SK-N-SH (cell line): Measurements from ENCODE around the gene ZNF407. TPM values are rescaled to one million over a fixed set of nuclear protein-coding genes. Genes with fewer than 3 reads are reported as not detected.
A peak's percentile ranks its signal among the peaks of the same experiment; 100 is the strongest.

Source experiments
- CTCF ChIA-PET: fragments of 300-600, 350-600 bp; formaldehyde crosslinking; extraction: SDS; loops from one replicate; lab custom pipeline; 2021; lab: Yijun Ruan, JAX
- POLR2A ChIA-PET: fragments of 350-600 bp; sonication (Branson Sonifier 250); formaldehyde crosslinking; extraction: SDS; loops from one replicate; lab custom pipeline; 2020; ENCODE audit warnings: antibody characterized with exemption, inconsistent platforms; lab: Yijun Ruan, JAX
- DNase-seq: peaks from one replicate; pipeline ENCODE4 v3.0.0; 2012
- H2AFZ ChIP-seq: fragments of 200-600 bp; sonication (generic); 2 replicates; pipeline ENCODE4 v1.8.1; 2016; ENCODE audit warnings: antibody characterized with exemption, mild to moderate bottlenecking, low read depth
- H3F3A ChIP-seq: fragments of 200-600 bp; sonication (generic); replicated peaks from 2 replicates; pipeline ENCODE3; 2016; ENCODE audit warnings: antibody characterized with exemption, mild to moderate bottlenecking; ENCODE audit not compliant: insufficient read depth
- H3K27ac ChIP-seq, 2 experiments: fragments of 200-500 bp in 1 of 2; fragments of 200-600 bp in 1 of 2; sonication (Bioruptor generic) in 1 of 2; sonication (generic), shearing (Covaris generic) in 1 of 2; 2 replicates each; pipeline versions ENCODE4 v1.5.1 to v1.6.1; 2014 to 2016; ENCODE audit warnings: low read depth in 2 of 2, inconsistent platforms in 1 of 2, low read length in 1 of 2, mild to moderate bottlenecking in 1 of 2, mixed read lengths in 1 of 2
- H3K27me3 ChIP-seq: fragments of 200-600 bp; sonication (generic), shearing (Covaris generic); 2 replicates; pipeline ENCODE4 v1.6.1; 2016; ENCODE audit warnings: mixed run types; ENCODE audit not compliant: insufficient read depth
- H3K36me3 ChIP-seq, 2 experiments: fragments of 200-500 bp in 1 of 2; fragments of 200-600 bp in 1 of 2; sonication (Bioruptor generic) in 1 of 2; sonication (generic) in 1 of 2; replicated peaks in 1 of 2; 2 replicates each; pipeline versions ENCODE3 to v1.5.1; 2014 to 2016; ENCODE audit warnings: low read length in 1 of 2, mild to moderate bottlenecking in 1 of 2; ENCODE audit not compliant: insufficient read depth in 2 of 2, control insufficient read depth in 1 of 2
- H3K4me1 ChIP-seq, 2 experiments: fragments of 200-500 bp in 1 of 2; fragments of 200-600 bp in 1 of 2; sonication (Bioruptor generic) in 1 of 2; sonication (generic), shearing (Covaris generic) in 1 of 2; 2 replicates each; pipeline versions ENCODE4 v1.5.1 to v1.6.1; 2014 to 2016; ENCODE audit warnings: low read depth in 1 of 2, low read length in 1 of 2, mixed run types in 1 of 2; ENCODE audit not compliant: insufficient read depth in 2 of 2, control insufficient read depth in 1 of 2
- H3K4me2 ChIP-seq: fragments of 200-600 bp; sonication (generic), shearing (Covaris generic); 2 replicates; pipeline ENCODE4 v1.6.1; 2017; ENCODE audit warnings: mixed run types
- H3K4me3 ChIP-seq, 2 experiments: fragments of 200-500 bp in 1 of 2; fragments of 200-600 bp in 1 of 2; sonication (Bioruptor generic) in 1 of 2; sonication (generic), shearing (Covaris generic) in 1 of 2; 2 replicates each; pipeline versions ENCODE4 v1.5.1 to v1.8.1; 2014 to 2016; ENCODE audit warnings: low read depth in 2 of 2, inconsistent platforms in 1 of 2, low read length in 1 of 2, mild to moderate bottlenecking in 1 of 2, mixed read lengths in 1 of 2, moderate library complexity in 1 of 2
- H3K79me2 ChIP-seq: fragments of 200-600 bp; sonication (generic); 2 replicates; pipeline ENCODE4 v1.8.1; 2017; ENCODE audit warnings: mild to moderate bottlenecking; ENCODE audit not compliant: insufficient read depth
- H3K9ac ChIP-seq: fragments of 200-600 bp; sonication (generic); 2 replicates; pipeline ENCODE4 v1.6.1; 2017; ENCODE audit warnings: mixed run types
- H3K9me2 ChIP-seq: fragments of 200-600 bp; sonication (generic); 2 replicates; pipeline ENCODE4 v1.6.1; 2017; ENCODE audit warnings: mixed run types
- H3K9me3 ChIP-seq: fragments of 200-600 bp; sonication (generic); 2 replicates; pipeline ENCODE4 v1.6.1; 2017; ENCODE audit warnings: mixed run types, mild to moderate bottlenecking, moderate library complexity
- H4K20me1 ChIP-seq: fragments of 200-600 bp; sonication (generic); 2 replicates; pipeline ENCODE4 v1.6.1; 2017; ENCODE audit warnings: mild to moderate bottlenecking, mixed run types; ENCODE audit not compliant: insufficient read depth
- CHD2 ChIP-seq: fragments of 150-350 bp; IDR thresholded peaks from 2 replicates; pipeline ENCODE4 v1.6.1; 2018; ENCODE audit warnings: low read length; ENCODE audit not compliant: partially characterized antibody
- EZH2phosphoT487 ChIP-seq: fragments of 200-600 bp; sonication (generic); IDR thresholded peaks from 2 replicates; pipeline ENCODE4 v1.6.1; 2017; ENCODE audit warnings: low read depth, mixed run types, mild to moderate bottlenecking, antibody characterized with exemption, moderate library complexity, borderline replicate concordance
- FOSL2 ChIP-seq: IDR thresholded peaks from 2 replicates; pipeline ENCODE4 v1.4.0; 2012; ENCODE audit warnings: low read depth, mild to moderate bottlenecking, moderate library complexity, borderline replicate concordance
- GABPA ChIP-seq: IDR thresholded peaks from 2 replicates; pipeline ENCODE4 v1.4.0; 2012; ENCODE audit warnings: low read depth, mild to moderate bottlenecking
- GATA2 ChIP-seq: sonication (generic); formaldehyde crosslinking; IDR thresholded peaks from 2 replicates; pipeline ENCODE4 v1.5.0; 2020; ENCODE audit warnings: mild to moderate bottlenecking, missing genetic modification reagents
- MAX ChIP-seq: IDR thresholded peaks from 2 replicates; pipeline ENCODE4 v1.4.0; 2012; ENCODE audit warnings: low read depth
- MXI1 ChIP-seq: IDR thresholded peaks from 2 replicates; pipeline ENCODE4 v1.6.1; 2012; ENCODE audit warnings: mild to moderate bottlenecking, low read depth, low read length, improper control_type of control experiment
- NFIC ChIP-seq: IDR thresholded peaks from 2 replicates; pipeline ENCODE4 v1.4.0; 2012; ENCODE audit warnings: borderline replicate concordance
- NRF1 ChIP-seq: IDR thresholded peaks from 2 replicates; pipeline ENCODE4 v1.6.1; 2012; ENCODE audit warnings: low read depth, mild to moderate bottlenecking, low read length
- POLR2AphosphoS5 ChIP-seq: IDR thresholded peaks from 2 replicates; pipeline ENCODE4 v1.6.1; 2012; ENCODE audit warnings: low read depth, low read length
- REST ChIP-seq: IDR thresholded peaks from 2 replicates; pipeline ENCODE4 v1.6.1; 2012; ENCODE audit warnings: mild to moderate bottlenecking, low read depth, low read length, moderate library complexity
- TAF1 ChIP-seq: IDR thresholded peaks from 2 replicates; pipeline ENCODE4 v1.6.1; 2012; ENCODE audit warnings: low read depth, mild to moderate bottlenecking, low read length, moderate library complexity, borderline replicate concordance
- TCF12 ChIP-seq: IDR thresholded peaks from 2 replicates; pipeline ENCODE4 v1.4.0; 2012
- USF1 ChIP-seq: IDR thresholded peaks from 2 replicates; pipeline ENCODE4 v1.4.0; 2012; ENCODE audit warnings: low read depth, borderline replicate concordance
- ZBTB33 ChIP-seq: IDR thresholded peaks from 2 replicates; pipeline ENCODE4 v1.4.0; 2012; ENCODE audit warnings: low read depth, borderline replicate concordance
- WGBS: methylation state at CpG from one replicate; pipeline ENCODE4 v1.1.6; 2017; ENCODE audit warnings: low lambda C conversion rate; 5-methylcytosine and 5-hydroxymethylcytosine counted together
- polyA plus RNA-seq, 3 experiments: library from polyadenylated mRNA; depleted of rRNA; stranded (reverse); fragments of >200 nt; gene quantifications; 2 replicates each; pipeline ENCODE4 v1.2.3, GENCODE V29; 2012

ZNF407 gene
- polyA plus RNA-seq, 1 of the 3 experiments (the other 2 are of a cell fraction) = 2.6 TPM

GRCh38 chr18:74898965-74899364 lies 301.3 kb downstream of the ZNF407 start:
- H3K4me2 ChIP-seq = peak overlapping the region; percentile 47
- ChIA-PET CTCF (no interaction called here), POLR2A (no interaction called here)
- WGBS = 84% methylated on average over 3 of the region's 3 CpGs
- peak overlapping the region in 1 of 2 experiments; percentile 26; a peak in 2 of 4 replicates for H3K27ac ChIP-seq
- no peak for DNase-seq
- H3F3A ChIP-seq = peaks cover 12% of the 10 kb centered on the region
- H3K9me2 ChIP-seq = no peaks in the 10 kb centered on the region
- no peak overlapping the region for H2AFZ ChIP-seq
- H3K36me3 ChIP-seq = peaks cover 0 to 4% of the 10 kb centered on the region in 2 experiments
- no peak overlapping the region for H3K9ac ChIP-seq
- H3K4me1 ChIP-seq = peaks cover 3 to 32% of the 10 kb centered on the region in 2 experiments; a peak in 2 of 4 replicates
- no peaks in the 10 kb centered on the region for H3K27me3 ChIP-seq
- H4K20me1 ChIP-seq = no peaks in the 10 kb centered on the region
- H3K79me2 ChIP-seq = no peaks in the 10 kb centered on the region
- H3K4me3 ChIP-seq = no peak overlapping the region
- TF ChIP-seq GABPA (no peak), CHD2 (no peak), NFIC (no peak), EZH2phosphoT487 (no peak), REST (no peak), FOSL2 (no peak), POLR2AphosphoS5 (no peak), USF1 (no peak), GATA2 (CRISPR knock-in tag) (no peak), TCF12 (no peak), MXI1 (no peak), MAX (no peak), TAF1 (no peak), ZBTB33 (no peak), NRF1 (no peak)
- TF ChIP-seq, all 33 proteins: peak for 0
- H3K9me3 ChIP-seq = no peaks in the 10 kb centered on the region
